Smooth muscle cell (in vitro differentiated cells): ENCODE measurements around the gene SERTAD2. TPM values are rescaled to one million over a fixed set of nuclear protein-coding genes. Genes with fewer than 3 reads are reported as not detected.

Source experiments
- DNase-seq: peaks from one replicate; lab custom pipeline; 2025; ENCODE audit not compliant: unreplicated experiment; lab: John Stamatoyannopoulos, UW
- H2AFZ ChIP-seq: fragments of 200-600 bp; sonication (generic); 2 replicates; pipeline ENCODE4 v1.6.0; 2016; ENCODE audit warnings: antibody characterized with exemption, low read depth, mild to moderate bottlenecking
- H3F3A ChIP-seq: fragments of 200-600 bp; sonication (generic); 2 replicates; pipeline ENCODE4 v1.6.0; 2017; ENCODE audit warnings: antibody characterized with exemption, low read depth
- H3K27ac ChIP-seq: fragments of 200-600 bp; sonication (generic); 2 replicates; pipeline ENCODE4 v1.5.1; 2016; ENCODE audit warnings: low read depth, mild to moderate bottlenecking
- H3K27me3 ChIP-seq: fragments of 200-600 bp; sonication (generic); 2 replicates; pipeline ENCODE4 v1.6.1; 2016; ENCODE audit warnings: low read depth, mild to moderate bottlenecking
- H3K36me3 ChIP-seq: fragments of 200-600 bp; sonication (generic); 2 replicates; pipeline ENCODE4 v1.5.1; 2016; ENCODE audit warnings: low read depth
- H3K4me1 ChIP-seq: fragments of 200-600 bp; sonication (generic); 2 replicates; pipeline ENCODE4 v1.5.1; 2016; ENCODE audit warnings: low read depth
- H3K4me2 ChIP-seq: fragments of 200-600 bp; sonication (generic); 2 replicates; pipeline ENCODE4 v1.6.0; 2016; ENCODE audit warnings: mild to moderate bottlenecking
- H3K4me3 ChIP-seq: fragments of 200-600 bp; sonication (generic); 2 replicates; pipeline ENCODE4 v1.5.1; 2016; ENCODE audit warnings: mild to moderate bottlenecking
- H3K79me2 ChIP-seq: fragments of 200-600 bp; sonication (generic); 2 replicates; pipeline ENCODE4 v1.6.0; 2016; ENCODE audit warnings: low read depth, mild to moderate bottlenecking
- H3K9ac ChIP-seq: fragments of 200-600 bp; sonication (generic); 2 replicates; pipeline ENCODE4 v1.6.0; 2016; ENCODE audit warnings: low read depth
- H3K9me3 ChIP-seq: fragments of 200-600 bp; sonication (generic); replicated peaks from 2 replicates; pipeline ENCODE4 v1.5.1; 2016; ENCODE audit warnings: low read depth
- H4K20me1 ChIP-seq: fragments of 200-600 bp; sonication (generic); 2 replicates; pipeline ENCODE4 v1.6.0; 2016; ENCODE audit warnings: low read depth
- WGBS: methylation state at CpG from one replicate; pipeline ENCODE4 v1.1.7; 2016; ENCODE audit warnings: low lambda C conversion rate; 5-methylcytosine and 5-hydroxymethylcytosine counted together
- polyA plus RNA-seq: library from polyadenylated mRNA; unstranded; fragments of >200 nt; fragmentation: Nextera tagmentation; extraction: Ambion mirVana; gene quantifications from 2 replicates; pipeline ENCODE4 v1.2.1, GENCODE V29; 2016
- total RNA-seq: library from RNA; depleted of rRNA; stranded (reverse); fragments of >200 nt; gene quantifications from 2 replicates; pipeline ENCODE4 v1.2.3, GENCODE V29; 2014
- TF ChIP-seq, protein P1 (sequence below): fragments of 200-600 bp; sonication (generic); IDR thresholded peaks from 2 replicates; pipeline ENCODE4 v1.5.1; 2017; ENCODE audit warnings: borderline replicate concordance, mild to moderate bottlenecking, antibody characterized with exemption; ENCODE audit not compliant: insufficient read depth, poor library complexity, severe bottlenecking

The SERTAD2 gene
- total and polyA plus RNA-seq, 2 experiments from 2014 or later = 14.2 to 23.2 TPM

DNA sequence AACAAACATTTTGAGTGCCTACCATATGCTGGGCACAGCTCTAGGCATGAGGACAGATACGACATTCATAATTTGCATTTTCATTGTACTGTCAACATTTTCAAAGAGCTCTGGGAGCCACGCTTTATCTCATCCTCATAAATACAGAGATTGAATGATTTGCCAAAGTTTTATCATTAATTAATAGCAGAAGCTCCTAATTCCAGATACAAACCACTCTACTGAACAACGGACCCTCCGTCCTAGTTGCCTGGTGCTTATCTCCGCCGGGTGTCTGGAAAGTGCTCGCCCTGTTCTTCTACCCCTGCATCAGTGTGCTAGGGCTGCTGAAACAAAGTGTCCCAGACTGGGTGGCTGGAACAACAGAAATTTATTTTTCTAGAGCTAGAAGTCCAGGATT is 23.8 kb downstream of the SERTAD2 start:
- H3K27me3 ChIP-seq = no peaks in the 10 kb centered on the region
- no peaks in the 10 kb centered on the region for H3K9me3 ChIP-seq
- no peak overlapping the region for H3K9ac ChIP-seq
- no peaks in the 10 kb centered on the region for H3K79me2 ChIP-seq
- H2AFZ ChIP-seq = no peak overlapping the region
- TF ChIP-seq, protein P1, sequence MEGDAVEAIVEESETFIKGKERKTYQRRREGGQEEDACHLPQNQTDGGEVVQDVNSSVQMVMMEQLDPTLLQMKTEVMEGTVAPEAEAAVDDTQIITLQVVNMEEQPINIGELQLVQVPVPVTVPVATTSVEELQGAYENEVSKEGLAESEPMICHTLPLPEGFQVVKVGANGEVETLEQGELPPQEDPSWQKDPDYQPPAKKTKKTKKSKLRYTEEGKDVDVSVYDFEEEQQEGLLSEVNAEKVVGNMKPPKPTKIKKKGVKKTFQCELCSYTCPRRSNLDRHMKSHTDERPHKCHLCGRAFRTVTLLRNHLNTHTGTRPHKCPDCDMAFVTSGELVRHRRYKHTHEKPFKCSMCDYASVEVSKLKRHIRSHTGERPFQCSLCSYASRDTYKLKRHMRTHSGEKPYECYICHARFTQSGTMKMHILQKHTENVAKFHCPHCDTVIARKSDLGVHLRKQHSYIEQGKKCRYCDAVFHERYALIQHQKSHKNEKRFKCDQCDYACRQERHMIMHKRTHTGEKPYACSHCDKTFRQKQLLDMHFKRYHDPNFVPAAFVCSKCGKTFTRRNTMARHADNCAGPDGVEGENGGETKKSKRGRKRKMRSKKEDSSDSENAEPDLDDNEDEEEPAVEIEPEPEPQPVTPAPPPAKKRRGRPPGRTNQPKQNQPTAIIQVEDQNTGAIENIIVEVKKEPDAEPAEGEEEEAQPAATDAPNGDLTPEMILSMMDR = no peak
- 83% methylated on average over 7 of the region's 7 CpGs for WGBS
- peaks cover 39% of the 10 kb centered on the region for H4K20me1 ChIP-seq
- H3K4me1 ChIP-seq = peaks cover 21% of the 10 kb centered on the region
- H3K4me2 ChIP-seq = no peak overlapping the region
- H3F3A ChIP-seq = peaks cover 4% of the 10 kb centered on the region
- no peaks in the 10 kb centered on the region for H3K36me3 ChIP-seq
- H3K4me3 ChIP-seq = no peak overlapping the region
- no peak overlapping the region for H3K27ac ChIP-seq
- no peak for DNase-seq

- Histone ChIP-seq H3F3A (peaks cover 4% of the 10 kb centered on the region), H3K9ac (no peak overlapping the region), H3K27me3 (no peaks in the 10 kb centered on the region), H3K36me3 (no peaks in the 10 kb centered on the region), H2AFZ (no peak overlapping the region), H3K4me1 (peaks cover 21% of the 10 kb centered on the region), H3K27ac (no peak overlapping the region), H3K9me3 (no peaks in the 10 kb centered on the region), H4K20me1 (peaks cover 34% of the 10 kb centered on the region), H3K4me3 (no peak overlapping the region), H3K4me2 (no peak overlapping the region), H3K79me2 (no peaks in the 10 kb centered on the region)
- no peak for DNase-seq
- TF ChIP-seq, protein P1 = no peak
- WGBS = 65% methylated on average over 10 of the region's 10 CpGs
Observed at GRCh38 chr2:64629329-64629781, 24.4 kb downstream of the SERTAD2 start.

DNA sequence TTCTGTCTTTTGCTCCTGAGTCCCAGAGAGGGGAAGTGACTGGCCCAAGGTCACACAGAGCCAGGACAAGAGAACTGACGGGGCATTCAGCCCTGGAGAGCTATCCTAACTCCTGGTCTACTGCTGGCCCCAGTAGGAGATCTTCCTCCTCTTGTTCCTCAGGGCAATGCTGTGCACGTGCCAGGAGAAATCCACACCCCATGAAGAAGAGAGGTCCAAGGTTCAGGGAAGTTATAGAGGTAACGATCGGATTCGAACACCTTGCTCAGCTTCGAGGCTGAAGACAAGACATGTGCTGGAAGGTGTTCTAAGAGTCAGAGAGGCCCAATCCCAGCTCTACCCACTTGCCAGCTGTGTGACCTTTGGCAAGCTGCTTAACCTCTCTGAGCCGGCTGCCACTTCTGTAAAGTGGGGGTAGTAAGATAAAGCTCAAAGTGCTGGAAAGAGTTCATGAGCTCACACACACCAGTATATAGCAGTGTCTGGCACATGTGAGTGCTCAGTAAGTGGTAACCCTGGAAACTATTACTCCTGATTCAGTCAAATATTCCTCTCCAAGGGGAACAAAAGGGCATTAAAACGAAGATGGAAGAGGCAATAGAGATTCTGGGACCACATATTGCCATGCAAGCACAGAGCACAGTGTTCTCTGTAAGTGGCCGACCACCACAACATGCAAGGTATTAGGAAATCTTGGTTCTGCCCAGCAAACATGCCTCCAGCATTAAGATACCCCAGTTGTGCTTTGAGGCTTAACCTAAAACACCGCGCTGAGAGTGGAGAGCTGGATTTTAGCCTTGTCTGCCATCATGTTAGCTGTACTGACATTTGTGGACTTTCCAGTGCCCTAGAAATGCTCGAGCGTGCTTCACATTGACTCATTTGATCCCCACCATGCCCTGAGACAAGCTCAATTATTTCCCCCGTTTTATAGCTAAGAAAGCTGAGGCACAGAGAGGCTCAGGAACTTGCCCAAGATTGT is 25.6 kb downstream of the SERTAD2 start:
- H3K9ac ChIP-seq = no peak overlapping the region
- H3K79me2 ChIP-seq = no peaks in the 10 kb centered on the region
- no peak for DNase-seq
- H3K4me3 ChIP-seq = no peak overlapping the region
- 90% methylated on average over 14 of the region's 14 CpGs for WGBS
- H4K20me1 ChIP-seq = peaks cover 22% of the 10 kb centered on the region
- no peak overlapping the region for H3K27ac ChIP-seq
- H3K36me3 ChIP-seq = no peaks in the 10 kb centered on the region
- peaks cover 4% of the 10 kb centered on the region for H3F3A ChIP-seq
- H3K4me1 ChIP-seq = peaks cover 15% of the 10 kb centered on the region
- H3K27me3 ChIP-seq = no peaks in the 10 kb centered on the region
- H3K9me3 ChIP-seq = no peaks in the 10 kb centered on the region
- H3K4me2 ChIP-seq = no peak overlapping the region
- H2AFZ ChIP-seq = no peak overlapping the region
- TF ChIP-seq, protein P1 = no peak
